Body of pancreas (tissue), 4 donors: ENCODE results near the gene RECQL5.

ENCODE experiments used
- CTCF ChIP-seq, 7 experiments: fragments of 450-650 bp in 4 of 7; fragments of 200-600 bp in 3 of 7; sonication (generic) in 3 of 7; IDR thresholded peaks; one replicate each; pipeline ENCODE4 v1.5.1; 2016 to 2019; ENCODE audit warnings: antibody characterized with exemption in 7 of 7
- POLR2A ChIP-seq, 3 donors: fragments of 450-650 bp; IDR thresholded peaks; one replicate each; pipeline ENCODE4 v1.6.1; 2016; ENCODE audit warnings: antibody characterized with exemption in 3 of 3, mild to moderate bottlenecking in 2 of 3

- TF ChIP-seq CTCF (IDR thresholded peaks at IDR 0.05) (no peak), POLR2A (IDR thresholded peaks at IDR 0.05) (no peak)
Measured at GRCh38 chr17:75649687-75650086, 17.3 kb downstream of the RECQL5 start.
